ENCODE results near the gene RNF148. TPM values are rescaled to one million over a fixed set of nuclear protein-coding genes. Genes with fewer than 3 reads are reported as not detected.

Gene RNF148
- total RNA-seq, 1 donor from 2014 or later, result 0.39 TPM

- no peak overlapping the region for H3K4me3 Mint-ChIP-seq
- H3K36me3 Mint-ChIP-seq, result no peaks in the 10 kb centered on the region
- no peaks in the 10 kb centered on the region for H3K4me1 Mint-ChIP-seq (ENCODE audit: unreplicated experiment)
- H3K9me3 Mint-ChIP-seq, result no peaks in the 10 kb centered on the region
- H3K27ac Mint-ChIP-seq, result no peak overlapping the region
- no peaks in the 10 kb centered on the region for H3K27me3 Mint-ChIP-seq
- no peak for TF ChIP-seq CTCF (conservative IDR thresholded peaks at IDR 0.05)
- DNase-seq (ENCODE audit: extremely low spot score, unreplicated experiment), result no peak
Measured at GRCh38 chr7:122719010-122719578, 16.4 kb upstream of the RNF148 start.

- no peaks in the 10 kb centered on the region for H3K36me3 Mint-ChIP-seq
- no peaks in the 10 kb centered on the region for H3K9me3 Mint-ChIP-seq
- DNase-seq (ENCODE audit: extremely low spot score, unreplicated experiment), result no peak
- H3K4me1 Mint-ChIP-seq (ENCODE audit: unreplicated experiment), result no peaks in the 10 kb centered on the region
- H3K27ac Mint-ChIP-seq, result no peak overlapping the region
- no peak for TF ChIP-seq CTCF (conservative IDR thresholded peaks at IDR 0.05)
- H3K27me3 Mint-ChIP-seq, result no peaks in the 10 kb centered on the region
- no peak overlapping the region for H3K4me3 Mint-ChIP-seq
Measured at GRCh38 chr7:122717356-122718089, 14.8 kb upstream of the RNF148 start.

- Mint-ChIP-seq H3K36me3 (no peaks in the 10 kb centered on the region), H3K27me3 (no peaks in the 10 kb centered on the region), H3K27ac (no peak overlapping the region), H3K4me1 (ENCODE audit: unreplicated experiment) (no peaks in the 10 kb centered on the region), H3K9me3 (no peaks in the 10 kb centered on the region), H3K4me3 (no peak overlapping the region)
- no peak for TF ChIP-seq CTCF (conservative IDR thresholded peaks at IDR 0.05)
- no peak for DNase-seq (ENCODE audit: extremely low spot score, unreplicated experiment)
Measured at GRCh38 chr7:122715183-122715582, 12.5 kb upstream of the RNF148 start.

- H3K36me3 Mint-ChIP-seq, result no peaks in the 10 kb centered on the region
- H3K9me3 Mint-ChIP-seq, result no peaks in the 10 kb centered on the region
- H3K4me3 Mint-ChIP-seq, result no peak overlapping the region
- H3K27me3 Mint-ChIP-seq, result no peaks in the 10 kb centered on the region
- H3K27ac Mint-ChIP-seq, result no peak overlapping the region
- no peak for TF ChIP-seq CTCF (conservative IDR thresholded peaks at IDR 0.05)
- no peaks in the 10 kb centered on the region for H3K4me1 Mint-ChIP-seq (ENCODE audit: unreplicated experiment)
- no peak for DNase-seq (ENCODE audit: extremely low spot score, unreplicated experiment)
Measured at GRCh38 chr7:122710916-122711315, 8.2 kb upstream of the RNF148 start.

GRCh38 chr7:122709930-122710646 lies 7.4 kb upstream of the RNF148 start:
- Mint-ChIP-seq H3K36me3 (no peaks in the 10 kb centered on the region), H3K9me3 (no peaks in the 10 kb centered on the region), H3K4me1 (ENCODE audit: unreplicated experiment) (no peaks in the 10 kb centered on the region), H3K27ac (no peak overlapping the region), H3K4me3 (no peak overlapping the region), H3K27me3 (no peaks in the 10 kb centered on the region)
- no peak for TF ChIP-seq CTCF (conservative IDR thresholded peaks at IDR 0.05)
- DNase-seq (ENCODE audit: extremely low spot score, unreplicated experiment), result no peak
